HT1080 (cell line): ENCODE data around the gene TMPRSS11E. TPM values are rescaled to one million over a fixed set of nuclear protein-coding genes. Genes with fewer than 3 reads are reported as not detected.
"Not testable (repeated sequence)": the region's sequence is repeated elsewhere in the genome, so short reads cannot be mapped to it uniquely, and the experiment has no call there.

Source experiments
- DNase-seq: peaks from one replicate; pipeline ENCODE4 v3.0.0-alpha.2; 2015; ENCODE audit warnings: low read depth
- total RNA-seq: library from RNA; depleted of rRNA; stranded (reverse); fragments of >200 nt; shearing (Covaris generic); gene quantifications from 2 replicates; pipeline ENCODE4 v1.2.3, GENCODE V29; 2014

TMPRSS11E gene
- total RNA-seq, 1 experiment from 2014 or later = not detected

DNA sequence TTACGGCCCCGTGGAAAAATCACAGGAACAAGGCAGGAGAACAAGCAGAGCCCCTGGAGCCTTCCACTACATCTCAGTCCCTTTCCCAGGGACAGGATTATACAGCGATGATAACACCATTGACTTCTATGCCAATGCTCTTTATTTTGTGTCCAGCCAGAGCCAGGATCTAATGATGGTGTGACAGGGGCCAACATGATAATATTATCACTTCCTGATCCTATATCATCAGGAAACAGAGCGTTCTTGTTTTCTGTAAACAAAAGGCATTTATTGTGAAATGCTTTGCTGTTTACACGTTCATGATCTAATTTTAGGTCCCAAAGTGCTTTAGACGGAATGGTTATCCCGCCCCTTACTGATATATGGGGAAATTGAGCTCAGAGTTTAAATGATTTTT is 12.8 kb downstream of the TMPRSS11E start:
- DNase-seq = no peak

DNA sequence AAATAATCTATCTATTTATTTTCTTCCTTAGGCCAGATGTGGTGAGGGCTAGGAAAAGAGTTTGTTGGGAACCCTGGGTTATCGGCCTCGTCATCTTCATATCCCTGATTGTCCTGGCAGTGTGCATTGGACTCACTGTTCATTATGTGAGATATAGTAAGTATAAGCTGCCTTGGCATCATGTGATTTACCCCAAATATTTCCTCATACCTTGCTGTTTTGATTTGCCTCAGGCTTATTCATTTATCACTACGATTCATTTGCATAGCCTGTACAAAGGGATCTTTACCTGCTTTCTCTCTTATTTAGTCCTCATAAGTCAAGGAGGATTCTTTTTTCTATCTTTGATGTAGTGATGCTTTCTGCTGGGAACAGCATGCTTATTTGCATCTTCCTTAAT is 14.5 kb downstream of the TMPRSS11E start:
- no peak for DNase-seq

DNA sequence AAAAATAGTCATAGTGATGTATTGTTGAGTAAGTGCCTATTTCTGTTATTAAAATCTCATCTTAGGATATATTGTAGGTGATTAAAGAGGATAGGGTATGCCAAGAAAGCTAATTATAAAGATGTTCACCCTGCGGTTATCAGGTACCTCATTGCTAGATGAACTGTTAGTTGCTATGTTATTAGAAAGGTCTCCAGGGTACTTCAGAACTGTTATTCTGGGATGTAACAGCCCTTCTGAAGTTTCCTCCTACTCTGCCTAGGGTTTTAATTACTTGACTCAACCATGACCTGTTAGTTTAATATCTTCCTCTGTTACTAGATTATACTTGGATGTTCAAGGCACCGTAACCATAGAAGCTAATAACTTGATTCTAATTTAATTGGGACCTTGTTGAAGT is 15.4 kb downstream of the TMPRSS11E start:
- no peak for DNase-seq

DNA sequence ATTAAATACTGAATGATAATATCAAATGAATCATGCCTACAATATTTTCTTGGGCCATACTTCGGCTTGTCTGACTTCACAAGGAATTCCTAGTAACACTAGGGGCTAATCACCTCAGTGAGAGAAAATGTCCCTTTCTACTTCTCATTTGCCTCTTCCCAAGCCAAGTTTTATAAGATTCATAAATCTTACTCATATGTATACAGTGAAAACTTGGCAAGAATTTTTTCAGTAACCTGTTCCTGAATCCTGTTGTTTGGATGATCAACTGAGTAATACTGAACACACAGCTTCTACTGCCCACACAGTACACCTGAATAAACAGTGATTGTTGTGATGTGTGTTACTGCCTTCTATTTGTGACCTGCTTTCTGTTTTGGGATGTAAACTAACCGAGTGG is 16.5 kb downstream of the TMPRSS11E start:
- DNase-seq = no peak

DNA sequence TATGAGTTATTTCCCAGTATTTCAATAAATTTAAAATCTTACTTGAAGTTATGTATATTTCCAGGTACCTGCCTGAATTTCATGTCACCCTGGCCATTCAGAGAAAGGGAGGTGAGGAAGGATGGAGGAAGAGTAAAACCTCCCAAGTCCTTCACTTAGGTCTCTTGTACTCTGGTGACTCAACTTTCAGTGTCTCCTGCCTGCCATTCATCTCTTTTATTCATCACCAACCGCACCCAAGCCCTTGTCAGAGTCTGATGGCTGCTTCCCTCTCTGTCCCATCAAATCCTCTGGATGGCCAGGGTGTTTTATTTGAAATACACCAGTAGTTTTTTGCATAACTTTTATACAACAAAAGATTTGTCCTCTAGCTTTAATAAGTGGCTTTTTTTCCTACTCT is 17.8 kb downstream of the TMPRSS11E start:
- peak; percentile 44 for DNase-seq

- DNase-seq = peak; percentile 91
These were observed 18.9 kb downstream of the TMPRSS11E start for GRCh38 chr4:68466185-68466584.

- peak; percentile 64 for DNase-seq
These were observed 19.5 kb downstream of the TMPRSS11E start for GRCh38 chr4:68466751-68467150.

GRCh38 chr4:68469482-68469881 is 22.2 kb downstream of the TMPRSS11E start:
- no peak for DNase-seq

GRCh38 chr4:68476191-68476590 is 28.9 kb downstream of the TMPRSS11E start:
- DNase-seq = no peak

GRCh38 chr4:68489338-68489737 is 42.1 kb downstream of the TMPRSS11E start:
- no peak for DNase-seq

GRCh38 chr4:68490826-68491457 is 43.7 kb downstream of the TMPRSS11E start:
- DNase-seq = no peak

GRCh38 chr4:68494688-68495087 is 47.4 kb downstream of the TMPRSS11E start:
- DNase-seq = no peak

DNA sequence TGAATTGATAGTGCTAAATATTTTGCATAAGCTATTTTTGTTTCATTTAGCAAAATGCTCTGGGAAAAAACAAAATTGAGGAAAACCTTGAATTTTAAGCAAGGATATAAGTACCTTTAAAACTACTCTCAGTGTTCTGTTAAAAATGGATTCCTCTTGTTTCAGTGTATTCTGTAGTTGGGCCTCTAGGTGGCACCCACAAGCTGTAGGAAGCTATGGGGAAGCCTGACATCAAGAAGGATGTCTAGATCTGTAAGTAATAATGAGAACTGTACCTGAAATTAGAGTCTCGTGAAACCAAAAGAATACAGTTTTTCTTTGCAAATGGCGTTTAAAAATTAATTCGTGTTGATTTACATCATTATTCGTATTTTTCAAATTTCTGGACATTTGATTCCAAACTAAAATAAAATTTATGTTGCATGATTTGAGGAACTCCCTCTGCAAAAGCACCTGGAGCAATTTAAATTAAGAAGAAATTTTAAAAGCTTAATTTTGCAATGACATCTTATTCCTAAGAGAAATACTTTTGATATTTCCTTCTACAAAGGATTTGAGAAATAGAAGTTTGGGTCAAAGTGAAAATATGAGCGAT is 51.2 kb downstream of the TMPRSS11E start:
- DNase-seq = peak; percentile 40

GRCh38 chr4:68499021-68499420 is 51.8 kb downstream of the TMPRSS11E start:
- DNase-seq = no peak

- DNase-seq = not testable (repeated sequence)
These were observed 56.2 kb downstream of the TMPRSS11E start for GRCh38 chr4:68503462-68503861.

DNA sequence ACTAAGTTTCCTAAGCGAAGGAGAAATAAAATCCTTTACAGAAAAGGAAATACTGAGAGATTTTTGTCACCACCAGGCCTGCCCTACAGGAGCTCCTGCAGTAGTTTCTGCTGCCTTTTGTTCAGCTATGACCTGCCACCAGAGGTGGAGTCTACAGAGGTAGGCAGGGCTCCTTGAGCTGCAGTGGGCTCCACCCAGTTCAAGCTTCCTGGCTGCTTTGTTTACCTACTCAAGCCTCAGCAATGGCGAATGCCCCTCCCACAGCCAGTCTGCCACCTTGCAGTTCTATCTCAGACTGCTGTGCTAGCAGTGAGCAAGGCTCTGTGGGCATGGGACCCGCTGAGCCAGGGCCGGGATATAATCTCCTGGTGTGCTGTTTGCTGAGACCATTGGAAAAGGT is 57.6 kb downstream of the TMPRSS11E start:
- not testable (repeated sequence) for DNase-seq

GRCh38 chr4:68505452-68505851 is 58.2 kb downstream of the TMPRSS11E start:
- DNase-seq = not testable (repeated sequence)

DNA sequence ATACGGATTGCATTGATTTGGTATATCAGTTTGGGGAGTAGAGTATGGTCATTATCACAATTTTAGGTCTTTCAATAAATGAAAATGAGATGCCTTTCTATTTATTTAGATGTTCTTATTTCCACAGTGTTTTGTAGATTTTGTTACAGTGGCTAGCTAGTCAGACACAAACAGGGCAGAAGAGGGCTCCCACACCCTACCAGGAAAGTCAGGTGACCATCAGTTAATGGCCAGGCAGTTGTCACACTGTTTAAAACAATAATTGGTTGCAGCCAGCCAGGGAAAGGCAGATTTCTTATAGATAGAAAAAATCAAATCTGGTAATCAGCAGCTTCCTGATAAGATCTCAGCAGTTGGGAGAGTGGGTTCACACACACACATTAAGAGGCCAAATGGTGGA is 71.6 kb downstream of the TMPRSS11E start:
- no peak for DNase-seq

GRCh38 chr4:68520985-68521384 is 73.7 kb downstream of the TMPRSS11E start:
- DNase-seq = no peak

GRCh38 chr4:68522232-68522631 is 75.0 kb downstream of the TMPRSS11E start:
- DNase-seq = not testable (repeated sequence)

DNA sequence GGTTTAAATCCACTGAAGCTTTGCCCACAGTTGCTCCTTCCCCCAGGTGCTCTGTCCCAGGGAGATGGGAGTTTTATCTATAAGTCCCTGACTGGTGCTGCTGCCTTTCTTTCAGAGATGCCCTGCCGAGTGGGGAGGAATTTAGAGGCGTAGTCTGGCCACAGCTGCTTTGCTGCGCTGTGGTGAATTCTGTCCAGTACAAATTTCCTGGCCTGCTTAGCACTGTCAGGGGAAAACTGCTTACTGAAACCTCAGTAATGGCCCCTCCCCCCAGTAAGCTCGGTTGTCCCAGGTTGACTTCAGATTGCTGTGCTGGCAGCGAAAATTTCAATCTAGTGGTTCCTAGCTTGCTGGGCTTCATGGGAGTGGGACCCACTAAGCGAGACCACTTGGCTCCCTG is 88.7 kb downstream of the TMPRSS11E start:
- DNase-seq = no peak

GRCh38 chr4:68536375-68536774 is 89.1 kb downstream of the TMPRSS11E start:
- no peak for DNase-seq

DNA sequence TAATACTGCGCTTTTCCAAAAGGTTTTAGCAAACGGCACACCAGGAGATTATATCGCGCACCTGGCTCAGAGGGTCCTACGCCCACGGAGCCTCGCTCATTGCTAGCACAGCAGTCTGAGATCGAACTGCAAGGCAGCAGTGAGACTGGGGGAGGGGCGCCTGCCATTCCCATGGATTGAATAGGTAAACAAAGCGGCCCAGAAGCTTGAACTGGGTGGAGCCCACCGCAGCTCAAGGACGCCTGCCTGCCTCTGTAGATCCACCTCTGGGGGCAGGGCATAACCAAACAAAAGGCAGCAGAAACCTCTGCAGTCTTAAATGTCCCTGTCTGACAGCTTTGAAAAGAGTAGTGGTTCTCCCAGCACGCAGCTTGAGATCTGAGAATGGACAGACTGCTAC is 95.5 kb downstream of the TMPRSS11E start:
- not testable (repeated sequence) for DNase-seq
